HL-60/S4 (cell line): ENCODE measurements around the gene ARHGEF6.

ENCODE experiments used
- in situ Hi-C: fragments of 300-500 bp; cut with MboI; formaldehyde crosslinking; loops from 2 replicates; pipeline ENCODE4 v1.14.3; 2022; ENCODE audit warnings: low sequenced_read_pairs

The ARHGEF6 gene

DNA sequence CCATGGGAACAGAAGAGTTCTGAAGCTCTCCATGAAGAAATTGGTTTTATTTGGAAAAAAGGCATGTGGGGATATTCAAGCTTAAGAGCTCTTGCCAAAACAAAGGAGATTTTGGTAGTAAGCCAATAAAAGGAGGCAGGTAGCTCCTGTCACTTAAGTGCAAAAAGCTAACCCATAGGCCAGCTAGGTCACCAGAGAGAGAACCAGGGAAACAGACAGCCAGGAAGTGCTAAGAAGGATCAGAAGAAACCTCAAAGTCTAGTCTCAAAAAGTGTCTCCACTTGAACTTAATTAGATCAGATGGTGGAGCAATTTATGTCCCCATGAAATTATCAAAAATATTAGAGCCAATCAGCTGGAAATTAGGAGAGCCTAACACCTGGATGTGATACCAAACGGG is 83.6 kb downstream of the ARHGEF6 start:
- in situ Hi-C loops, result no loop called here

DNA sequence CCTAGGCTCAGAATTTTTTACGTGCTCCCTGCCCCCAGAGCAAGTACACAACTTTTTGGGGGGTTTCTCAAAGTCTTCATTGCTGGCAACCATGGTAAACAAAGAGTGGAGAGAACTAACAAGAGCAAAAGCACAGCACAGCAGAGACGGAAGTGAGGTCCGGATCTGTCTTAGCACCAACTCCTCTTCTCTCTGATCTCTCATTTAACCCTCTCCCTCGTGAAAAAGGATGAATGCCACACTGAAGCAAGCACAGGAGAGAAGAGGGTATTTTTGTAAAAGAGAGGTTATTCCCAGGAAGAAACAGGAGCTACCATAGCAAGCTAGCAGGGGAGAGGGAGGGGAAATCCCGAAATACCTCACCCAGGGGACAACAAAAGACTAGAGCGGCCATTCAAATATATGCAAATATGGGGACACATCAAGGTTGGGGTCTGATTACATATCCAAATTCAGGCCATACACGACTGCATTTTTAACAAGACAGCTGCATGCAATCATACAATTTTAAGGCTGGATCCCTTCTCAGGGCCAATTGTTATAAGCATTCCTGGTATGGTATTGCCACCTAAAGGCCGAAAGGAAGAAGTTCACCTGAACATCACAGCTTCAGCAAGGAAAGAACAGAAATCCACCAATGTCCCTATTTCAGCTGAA is 86.2 kb downstream of the ARHGEF6 start:
- in situ Hi-C loops, result no loop called here

DNA sequence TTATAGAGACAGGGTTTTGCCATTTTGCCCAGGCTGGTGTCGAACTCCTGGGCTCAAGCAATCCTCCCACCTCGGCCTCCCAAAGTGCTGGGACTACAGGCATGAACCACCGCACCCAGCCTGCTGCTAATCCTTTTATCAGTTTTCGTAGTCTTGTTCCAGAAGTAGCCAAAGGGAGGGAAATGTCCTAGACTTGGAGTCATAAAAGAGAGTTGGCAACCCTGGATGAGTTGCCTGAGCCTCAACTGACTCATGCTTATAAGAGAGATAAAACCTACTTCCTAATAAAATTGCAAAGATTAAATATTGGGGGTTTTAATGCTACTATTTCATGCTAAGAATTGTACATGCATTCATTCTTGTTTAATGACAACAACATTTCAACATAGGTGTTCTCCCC is 88.5 kb downstream of the ARHGEF6 start:
- in situ Hi-C loops, result no loop called here

DNA sequence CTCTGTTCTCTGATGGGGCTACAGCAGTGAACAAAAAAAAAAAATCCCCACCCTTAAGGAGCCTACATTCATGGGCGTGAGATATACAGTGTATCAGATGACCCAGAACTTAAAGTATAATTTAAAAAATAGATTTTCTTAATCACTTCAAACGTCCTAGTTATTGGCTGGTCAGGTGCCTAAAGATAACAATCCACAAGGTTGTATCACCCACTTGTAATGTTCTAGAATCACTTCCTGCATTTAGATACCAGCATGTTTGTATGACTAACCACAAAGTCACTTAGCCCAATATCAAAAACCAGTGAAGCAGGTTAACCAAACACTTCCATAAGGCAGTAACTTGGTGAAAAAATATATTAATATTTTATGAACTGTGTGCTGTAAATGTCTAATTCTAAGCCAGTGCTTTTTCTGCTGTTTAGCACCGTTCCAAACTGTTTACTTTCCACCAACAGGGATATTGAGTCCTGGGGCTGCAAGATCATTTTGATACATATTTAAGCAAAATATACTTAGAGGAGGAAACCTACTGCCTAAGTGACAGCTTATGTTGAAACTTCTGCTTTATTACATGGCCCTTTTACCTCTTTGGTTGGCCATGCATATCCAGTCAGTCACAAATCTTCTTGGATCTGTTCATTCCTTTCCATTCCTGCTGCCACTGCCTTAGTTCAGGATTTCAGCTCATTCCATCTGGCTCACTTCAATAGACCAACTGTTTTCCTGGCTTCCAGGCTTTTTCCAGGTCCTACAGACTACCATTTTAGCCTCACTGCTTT is 89.5 kb downstream of the ARHGEF6 start:
- in situ Hi-C loops, result no loop called here

DNA sequence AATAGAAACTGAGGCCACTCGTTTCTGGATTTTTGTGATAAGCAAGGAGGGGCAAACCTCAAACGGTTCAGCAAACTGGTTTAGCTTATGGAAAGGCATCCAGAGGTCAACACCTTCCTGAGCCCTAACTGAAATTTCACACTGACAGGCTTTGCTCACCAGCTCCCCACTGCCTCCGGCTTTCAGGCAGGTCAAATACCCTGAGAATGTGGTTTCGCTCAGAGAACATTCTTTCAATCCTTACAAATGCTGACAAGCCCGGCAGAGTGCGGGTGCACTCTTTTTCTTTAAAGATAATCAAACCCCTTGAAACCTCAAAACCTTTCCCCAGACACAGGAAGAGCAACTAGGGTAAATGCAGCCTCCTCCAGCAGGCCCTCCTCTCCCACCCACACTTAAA is 91.3 kb downstream of the ARHGEF6 start:
- in situ Hi-C loops, result no loop called here

DNA sequence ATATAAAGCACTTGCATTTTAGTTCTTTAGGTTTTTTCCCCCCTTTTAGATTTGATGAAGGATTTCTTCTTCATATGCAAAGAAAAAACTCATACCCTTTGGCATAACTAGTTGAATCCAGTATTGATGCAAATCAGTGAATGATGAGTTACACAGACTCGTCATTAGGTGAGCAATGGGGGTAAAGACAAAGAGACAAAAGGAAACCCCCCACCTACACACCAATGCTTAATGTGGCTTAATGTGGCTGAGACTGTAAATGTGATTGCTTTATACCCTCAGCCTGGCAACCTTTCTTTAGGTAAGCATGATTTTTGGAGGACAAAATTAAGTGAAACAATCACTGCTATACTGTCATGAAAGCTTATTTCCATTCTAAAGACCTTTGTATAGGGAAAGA is 93.3 kb downstream of the ARHGEF6 start:
- in situ Hi-C loops, result no loop called here

DNA sequence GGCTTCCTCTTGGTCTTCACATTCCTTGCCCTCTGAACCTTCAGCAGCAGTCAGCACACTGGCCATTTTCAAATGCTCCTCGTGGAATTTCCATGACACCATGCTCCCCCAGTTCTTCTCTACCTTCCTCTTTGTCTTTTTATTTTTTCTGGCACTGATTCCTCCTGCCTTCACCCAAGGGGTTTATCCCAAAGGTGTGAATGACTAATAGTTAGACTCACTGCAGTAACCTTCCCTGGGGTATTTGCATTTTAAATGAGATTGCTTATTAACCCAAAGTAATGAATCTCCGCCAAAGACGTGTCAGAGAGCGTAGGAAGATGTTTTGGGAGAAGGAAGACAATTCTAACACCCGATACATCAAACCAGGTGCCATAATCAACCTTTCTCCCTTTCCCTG is 96.6 kb downstream of the ARHGEF6 start:
- in situ Hi-C loops, result no loop called here

DNA sequence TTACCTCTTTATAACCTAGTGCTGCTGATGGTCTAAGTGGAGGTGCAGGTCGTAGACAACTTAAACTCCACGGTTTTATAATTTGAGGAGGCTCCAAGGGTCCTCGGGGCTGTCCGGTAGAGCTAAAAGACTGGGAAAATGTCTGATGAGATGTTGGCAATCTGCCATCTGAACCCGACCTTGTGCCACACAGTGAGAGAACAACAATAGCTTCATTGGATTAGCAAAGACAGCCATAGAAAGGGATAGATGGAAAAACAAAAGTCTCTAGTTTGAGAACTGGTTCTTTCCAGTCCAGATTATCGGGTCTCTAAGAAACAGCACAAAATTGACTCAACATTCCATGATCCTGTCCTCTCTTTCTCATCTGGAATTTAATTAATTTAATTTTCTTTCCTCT is 101.2 kb downstream of the ARHGEF6 start:
- in situ Hi-C loops, result no loop called here

DNA sequence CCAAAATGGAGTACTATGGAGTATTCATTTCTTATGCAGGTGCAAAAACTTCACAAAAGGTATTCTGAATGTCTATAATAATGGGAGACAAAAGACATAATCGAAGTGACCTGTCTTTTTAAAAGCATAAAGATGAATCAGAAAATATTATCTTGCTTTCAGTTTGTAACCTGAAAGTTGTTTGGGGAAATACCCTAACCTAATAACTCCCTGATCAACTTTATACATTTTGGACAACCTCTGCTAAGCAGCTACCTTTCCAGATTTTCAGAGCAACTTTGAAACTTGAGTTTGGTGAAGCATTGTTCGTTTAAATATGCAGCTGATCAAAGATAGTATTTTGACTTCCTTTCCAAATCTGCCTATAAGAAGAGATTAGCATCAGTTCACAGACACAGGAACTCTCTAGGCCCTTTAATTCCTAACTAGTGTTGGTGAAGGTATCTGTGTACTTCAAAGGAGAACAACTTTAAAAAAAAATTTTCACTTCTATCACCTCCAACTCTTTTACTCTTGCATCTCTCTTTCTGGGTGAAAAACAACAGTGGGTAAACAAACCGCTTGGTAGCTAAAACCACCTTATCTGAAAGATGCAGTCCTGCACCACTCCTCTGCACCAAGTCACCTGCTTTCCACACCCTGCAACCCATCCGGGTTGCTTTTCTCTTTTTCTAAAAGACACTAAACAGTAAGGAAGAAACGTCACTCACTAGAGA is 106.3 kb downstream of the ARHGEF6 start:
- in situ Hi-C loops, result no loop called here

DNA sequence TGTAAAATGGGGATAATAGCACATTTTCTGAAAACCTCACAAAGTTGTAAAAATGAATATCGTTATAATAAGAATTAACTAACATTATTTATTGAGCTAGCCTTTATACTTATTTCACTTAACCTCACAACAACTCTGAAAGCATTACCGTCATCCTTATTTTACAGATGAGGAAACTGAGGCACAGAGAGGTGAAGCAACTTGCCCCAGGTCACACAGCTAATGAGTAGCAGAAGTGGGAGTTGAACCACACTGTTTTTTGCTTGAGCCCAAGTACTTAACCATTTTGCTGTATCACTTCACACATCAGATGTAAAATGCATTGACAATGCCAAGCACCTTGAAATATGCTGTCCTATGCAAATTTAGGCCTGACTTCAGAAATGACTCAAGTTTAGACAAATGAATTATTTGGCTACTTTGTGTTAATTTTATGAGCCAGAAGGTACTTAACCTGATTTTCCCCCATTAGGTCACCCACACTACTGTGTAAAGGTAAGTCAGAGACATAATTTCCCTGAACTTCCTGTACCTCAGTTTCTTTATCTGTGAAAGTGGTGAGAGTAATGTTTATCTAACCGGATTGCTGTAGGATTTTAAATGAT is 109.6 kb downstream of the ARHGEF6 start:
- in situ Hi-C loops, result no loop called here

DNA sequence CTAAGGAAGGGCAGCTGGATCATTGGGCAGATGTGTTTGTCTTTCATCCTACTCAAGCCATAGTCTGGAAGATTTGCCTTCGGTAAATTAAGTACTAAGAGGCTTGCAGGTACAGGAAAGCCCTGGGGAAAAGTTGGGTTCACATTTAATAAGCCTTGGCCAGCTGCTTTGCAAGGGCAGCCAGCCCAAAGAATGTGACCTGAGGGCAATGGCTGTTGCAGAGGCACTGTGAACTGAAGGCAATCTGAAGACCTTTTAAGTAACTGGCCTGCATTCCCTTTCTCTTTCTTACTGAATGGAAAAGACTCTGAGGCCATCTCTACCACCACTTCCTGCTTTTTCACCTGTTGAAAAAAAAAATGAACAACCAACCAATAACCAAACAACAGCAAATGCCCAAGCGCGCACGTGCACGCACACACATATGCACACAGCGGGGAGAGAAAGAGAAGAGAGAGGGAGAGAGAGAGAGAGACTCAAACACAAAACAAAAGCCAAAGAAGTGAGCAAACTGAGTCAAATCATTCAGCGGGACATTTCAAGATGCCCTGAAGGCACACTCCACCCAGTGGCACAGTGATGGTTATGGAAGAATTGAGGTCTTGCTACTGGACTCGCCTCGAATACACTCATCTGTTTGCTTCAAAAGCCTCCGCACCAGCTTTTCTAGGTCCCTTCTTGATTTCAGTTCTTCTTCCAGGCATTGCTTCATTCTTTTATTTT is 113.1 kb downstream of the ARHGEF6 start:
- in situ Hi-C loops, result no loop called here

DNA sequence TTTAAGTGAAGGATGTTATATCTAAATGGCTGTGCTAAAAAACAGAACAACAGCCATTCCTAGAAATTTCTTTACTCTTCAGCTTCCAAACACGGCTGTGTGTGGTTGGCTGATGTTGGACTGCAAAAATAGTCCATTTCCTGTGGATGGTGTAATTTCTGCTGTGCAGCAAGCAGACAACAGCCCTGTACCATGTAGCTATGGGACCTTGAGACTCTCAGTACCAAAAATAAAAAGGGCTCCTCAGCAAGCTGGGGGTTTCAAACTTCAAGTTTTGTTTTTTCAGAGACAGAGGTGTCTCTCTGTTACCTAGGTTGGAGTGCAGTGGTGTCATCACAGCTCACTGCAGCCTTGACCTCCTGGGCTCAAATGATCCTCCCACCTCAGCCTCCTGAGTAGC is 114.6 kb downstream of the ARHGEF6 start:
- in situ Hi-C loops, result no loop called here

DNA sequence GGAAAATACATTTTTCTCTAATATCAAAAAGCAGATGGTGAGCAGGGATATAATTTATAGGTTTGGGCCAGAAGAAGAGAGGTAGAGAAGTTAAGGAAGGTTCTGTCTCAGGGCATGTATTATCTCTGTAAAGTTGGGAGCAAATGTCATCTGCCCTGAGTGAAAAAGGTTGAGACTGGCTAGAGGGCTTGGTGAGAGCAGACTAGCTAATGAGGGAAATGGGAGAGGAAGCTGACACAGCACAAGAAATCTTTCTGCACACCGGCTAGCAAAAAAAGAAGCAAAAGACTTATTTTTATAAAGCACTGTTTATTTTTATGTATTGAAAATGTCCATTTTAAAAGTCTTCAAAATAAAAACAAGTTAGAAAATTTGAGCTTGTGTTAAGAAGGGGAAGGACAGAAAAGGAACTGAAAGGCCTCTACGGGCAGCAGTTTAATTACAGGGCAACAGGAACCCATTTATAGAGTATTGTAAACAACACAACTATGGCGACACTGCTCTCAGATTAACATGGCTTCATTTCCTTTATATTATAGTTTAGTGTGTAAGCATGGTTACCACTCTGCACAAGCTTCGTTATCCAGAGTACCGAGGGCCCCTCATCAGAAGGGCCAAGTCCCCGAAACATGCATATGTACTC is 115.4 kb downstream of the ARHGEF6 start:
- in situ Hi-C loops, result no loop called here

DNA sequence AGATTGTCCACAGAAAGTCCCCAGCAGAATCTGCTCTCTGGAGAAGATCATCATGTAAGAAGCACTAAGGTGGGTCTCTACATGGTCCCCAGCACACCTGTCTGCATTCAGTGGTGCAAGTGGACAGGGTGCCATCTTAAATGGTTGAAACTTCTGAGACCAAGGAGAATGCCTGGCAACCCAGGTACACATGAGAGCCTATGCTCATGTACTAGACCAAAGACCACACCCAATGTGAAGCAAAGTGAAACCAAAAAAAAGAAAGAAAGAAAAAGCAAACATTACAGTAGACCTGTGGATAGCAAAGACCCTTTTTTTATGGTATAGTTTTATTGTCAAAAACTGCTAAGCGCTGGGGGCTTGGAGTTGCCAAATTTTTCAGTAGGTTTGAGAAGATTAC is 117.8 kb downstream of the ARHGEF6 start:
- in situ Hi-C loops, result no loop called here

DNA sequence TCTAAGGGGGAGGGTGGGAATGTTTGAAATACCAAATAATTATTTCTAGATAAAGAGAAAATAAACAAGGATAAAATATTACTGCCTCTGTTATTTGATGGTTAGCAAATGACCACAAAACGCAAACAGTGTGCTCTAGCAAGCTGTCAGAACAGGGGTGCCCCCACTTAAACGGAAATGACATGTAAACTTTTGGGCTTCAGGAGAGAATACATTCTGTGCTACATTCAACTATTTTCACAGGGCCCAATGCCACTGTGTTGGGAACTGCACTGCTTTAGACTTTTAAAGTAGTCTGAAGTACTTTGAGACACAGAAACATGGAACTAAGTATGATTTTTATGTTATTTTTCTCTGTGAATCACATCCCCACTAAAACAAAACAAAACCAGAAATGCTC is 118.6 kb downstream of the ARHGEF6 start:
- in situ Hi-C loops, result no loop called here

DNA sequence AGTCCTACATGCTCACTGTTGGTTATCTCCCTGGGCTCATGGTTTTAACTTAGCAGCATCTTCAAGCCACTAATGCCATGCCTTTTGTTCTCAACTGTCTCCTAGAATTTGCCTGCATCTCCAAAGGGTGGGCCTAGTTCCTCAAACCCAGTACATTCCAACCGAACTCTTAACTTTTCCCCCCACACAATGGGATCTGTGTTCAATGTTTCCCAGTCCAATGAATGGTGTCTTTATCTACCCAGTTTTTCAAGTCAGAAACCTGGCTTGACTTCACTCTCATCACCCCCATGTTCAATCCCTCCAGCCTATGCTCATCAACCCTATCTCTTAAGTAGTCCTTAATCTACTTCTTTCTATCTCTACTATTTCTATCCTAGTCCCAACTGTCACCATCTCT is 119.8 kb downstream of the ARHGEF6 start:
- in situ Hi-C loops, result no loop called here

DNA sequence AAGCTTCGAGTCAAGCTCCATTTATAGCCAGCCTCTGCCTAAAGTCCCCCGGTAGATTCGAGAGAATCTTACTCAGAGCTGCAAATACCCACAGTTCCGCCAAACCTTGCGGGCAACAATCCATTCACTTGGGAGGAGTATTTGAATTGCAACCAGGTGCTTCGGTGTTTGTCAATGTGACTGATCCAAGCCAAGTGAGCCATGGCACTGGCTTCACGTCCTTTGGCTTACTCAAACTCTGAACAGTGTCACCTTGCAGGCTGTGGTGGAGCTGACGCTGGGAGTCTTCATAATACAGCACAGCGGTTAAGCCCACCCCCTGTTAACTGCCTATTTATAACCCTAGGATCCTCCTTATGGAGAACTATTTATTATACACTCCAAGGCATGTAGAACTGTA is 121.6 kb downstream of the ARHGEF6 start:
- in situ Hi-C loops, result no loop called here

DNA sequence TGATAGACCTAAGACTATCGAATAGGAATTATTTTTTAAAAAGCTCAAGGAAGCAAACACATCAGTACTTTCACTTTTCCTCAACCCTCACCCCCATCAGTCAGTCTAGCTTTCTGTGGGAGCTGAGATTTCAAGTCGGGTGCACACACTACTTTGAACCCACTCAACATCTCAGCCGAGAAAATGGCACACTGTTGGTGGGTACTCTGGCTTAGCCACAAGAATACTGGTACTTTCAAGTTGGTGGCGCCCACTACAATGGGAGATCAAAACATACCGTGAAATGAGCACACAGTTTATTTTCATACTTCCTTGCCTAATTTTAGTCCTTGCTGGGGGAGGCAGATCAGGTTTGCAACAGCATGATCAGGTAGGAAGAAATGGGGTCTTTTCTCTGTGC is 122.6 kb downstream of the ARHGEF6 start:
- in situ Hi-C loops, result no loop called here

DNA sequence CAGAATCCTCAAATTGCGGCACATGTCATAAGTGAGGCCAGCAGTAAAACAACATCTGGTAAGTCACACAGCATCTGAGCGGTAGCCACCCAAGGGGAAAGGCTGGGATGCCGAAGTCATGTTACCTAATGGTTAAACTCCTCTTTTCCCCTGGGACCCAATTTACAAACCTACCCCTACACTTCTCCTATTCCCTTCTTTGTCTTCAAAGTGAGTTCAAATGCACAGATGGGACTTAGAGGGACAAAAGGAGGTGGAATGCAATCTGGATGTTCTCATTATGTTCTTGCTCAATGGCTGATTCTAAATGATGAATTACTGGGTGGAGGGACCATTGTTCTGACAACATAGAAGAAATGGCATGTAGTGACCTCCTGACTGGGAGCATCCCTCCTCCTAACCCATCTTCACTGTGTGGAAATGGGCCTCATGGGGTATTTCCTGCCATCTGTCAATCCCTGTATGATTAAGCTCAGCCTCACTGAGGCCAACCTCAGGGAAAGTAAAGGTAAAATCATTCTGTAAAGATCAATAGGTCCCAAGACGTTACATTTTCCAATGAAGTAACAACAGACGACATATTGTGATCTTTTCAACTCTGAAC is 124.3 kb downstream of the ARHGEF6 start:
- in situ Hi-C loops, result no loop called here
